Activated naive CD8-positive, alpha-beta T cell treated with anti-CD3 and anti-CD28 coated beads, Interleukin-2, amount 50 U/mL, for 24 hours (primary cell): ENCODE data around the gene DPP4.

Source experiments
- ATAC-seq: fragments of 150-1000 bp; cut with Tn5 transposase; one replicate; pipeline ENCODE4 v1.10.0; 2021
- DNase-seq: peaks from one replicate; pipeline ENCODE4 v3.0.0; 2021
- H3K27ac Mint-ChIP-seq: one replicate; pipeline ENCODE4 v1.8.0; 2021; ENCODE audit warnings: mild to moderate bottlenecking, mixed read lengths
- H3K27me3 Mint-ChIP-seq: one replicate; pipeline ENCODE4 v1.8.0; 2021; ENCODE audit warnings: mixed read lengths
- H3K36me3 Mint-ChIP-seq: one replicate; pipeline ENCODE4 v1.8.0; 2021; ENCODE audit warnings: low read depth, mixed read lengths
- H3K4me1 Mint-ChIP-seq: one replicate; pipeline ENCODE4 v1.8.0; 2021; ENCODE audit warnings: mixed read lengths
- H3K4me3 Mint-ChIP-seq: one replicate; pipeline ENCODE4 v1.8.0; 2021; ENCODE audit warnings: mild to moderate bottlenecking, moderate library complexity, mixed read lengths
- H3K9me3 Mint-ChIP-seq: one replicate; pipeline ENCODE4 v1.8.0; 2021; ENCODE audit warnings: mixed read lengths

The DPP4 gene

GRCh38 chr2:162072976-162073887 is 783 bp downstream of the DPP4 start:
- Mint-ChIP-seq H3K9me3 (peaks cover 9% of the 10 kb centered on the region), H3K4me3 (peak overlapping the region; percentile 93), H3K27me3 (no peaks in the 10 kb centered on the region), H3K27ac (peak overlapping the region; percentile 83), H3K36me3 (peaks cover 13% of the 10 kb centered on the region), H3K4me1 (peaks cover 50% of the 10 kb centered on the region)
- ATAC-seq (peak; percentile 21), DNase-seq (peak; percentile 25)

GRCh38 chr2:162072181-162072702 is 1.8 kb downstream of the DPP4 start:
- H3K27me3 Mint-ChIP-seq = no peaks in the 10 kb centered on the region
- peak overlapping the region; percentile 93 for H3K4me3 Mint-ChIP-seq
- peak overlapping the region; percentile 83 for H3K27ac Mint-ChIP-seq
- ATAC-seq (peak; percentile 70), DNase-seq (no peak)
- peaks cover 50% of the 10 kb centered on the region for H3K4me1 Mint-ChIP-seq
- H3K9me3 Mint-ChIP-seq = no peaks in the 10 kb centered on the region
- peaks cover 8% of the 10 kb centered on the region for H3K36me3 Mint-ChIP-seq

- H3K9me3 Mint-ChIP-seq = no peaks in the 10 kb centered on the region
- DNase-seq (no peak), ATAC-seq (no peak)
- H3K27me3 Mint-ChIP-seq = no peaks in the 10 kb centered on the region
- H3K4me1 Mint-ChIP-seq = peaks cover 50% of the 10 kb centered on the region
- peaks cover 5% of the 10 kb centered on the region for H3K36me3 Mint-ChIP-seq
- H3K4me3 Mint-ChIP-seq = no peak overlapping the region
- no peak overlapping the region for H3K27ac Mint-ChIP-seq
Observed at GRCh38 chr2:162071001-162071400, 3.0 kb downstream of the DPP4 start.

GRCh38 chr2:162070228-162070936 is 3.6 kb downstream of the DPP4 start:
- H3K4me3 Mint-ChIP-seq = no peak overlapping the region
- H3K36me3 Mint-ChIP-seq = peaks cover 5% of the 10 kb centered on the region
- no peak for ATAC-seq
- DNase-seq = no peak
- no peaks in the 10 kb centered on the region for H3K27me3 Mint-ChIP-seq
- H3K27ac Mint-ChIP-seq = no peak overlapping the region
- H3K4me1 Mint-ChIP-seq = peaks cover 44% of the 10 kb centered on the region
- no peaks in the 10 kb centered on the region for H3K9me3 Mint-ChIP-seq

GRCh38 chr2:162069267-162069903 is 4.6 kb downstream of the DPP4 start:
- H3K9me3 Mint-ChIP-seq = no peaks in the 10 kb centered on the region

GRCh38 chr2:162067596-162067995 is 6.4 kb downstream of the DPP4 start:
- Mint-ChIP-seq H3K27ac (no peak overlapping the region), H3K4me3 (no peak overlapping the region), H3K4me1 (peaks cover 45% of the 10 kb centered on the region), H3K36me3 (peaks cover 5% of the 10 kb centered on the region), H3K9me3 (no peaks in the 10 kb centered on the region), H3K27me3 (no peaks in the 10 kb centered on the region)
- DNase-seq (no peak), ATAC-seq (no peak)

More at GRCh38 chr2:162069267-162069903, 4.6 kb downstream of the DPP4 start:
- H3K27me3 Mint-ChIP-seq = no peaks in the 10 kb centered on the region
- H3K27ac Mint-ChIP-seq = no peak overlapping the region
- H3K36me3 Mint-ChIP-seq = peaks cover 5% of the 10 kb centered on the region
- H3K4me3 Mint-ChIP-seq = no peak overlapping the region
- DNase-seq (no peak), ATAC-seq (no peak)
- peaks cover 38% of the 10 kb centered on the region for H3K4me1 Mint-ChIP-seq

- H3K36me3 Mint-ChIP-seq = peaks cover 2% of the 10 kb centered on the region
- H3K27me3 Mint-ChIP-seq = no peaks in the 10 kb centered on the region
- H3K4me3 Mint-ChIP-seq = no peak overlapping the region
- H3K27ac Mint-ChIP-seq = no peak overlapping the region
- ATAC-seq = no peak
- peaks cover 40% of the 10 kb centered on the region for H3K4me1 Mint-ChIP-seq
- DNase-seq = no peak
- H3K9me3 Mint-ChIP-seq = no peaks in the 10 kb centered on the region
Observed at GRCh38 chr2:162065767-162066166, 8.2 kb downstream of the DPP4 start.

GRCh38 chr2:162063899-162064298 is 10.1 kb downstream of the DPP4 start:
- H3K27ac Mint-ChIP-seq = peak overlapping the region; percentile 89

GRCh38 chr2:162063281-162063680 is 10.7 kb downstream of the DPP4 start:
- no peak for DNase-seq
- H3K4me1 Mint-ChIP-seq = peaks cover 57% of the 10 kb centered on the region
- H3K4me3 Mint-ChIP-seq = peak overlapping the region; percentile 44
- H3K9me3 Mint-ChIP-seq = no peaks in the 10 kb centered on the region
- ATAC-seq = peak; percentile 38
- H3K36me3 Mint-ChIP-seq = peaks cover 1% of the 10 kb centered on the region
- peak overlapping the region; percentile 89 for H3K27ac Mint-ChIP-seq
- H3K27me3 Mint-ChIP-seq = no peaks in the 10 kb centered on the region

More at GRCh38 chr2:162063899-162064298, 10.1 kb downstream of the DPP4 start:
- Mint-ChIP-seq H3K27me3 (no peaks in the 10 kb centered on the region), H3K36me3 (peaks cover 1% of the 10 kb centered on the region), H3K9me3 (no peaks in the 10 kb centered on the region), H3K4me1 (peaks cover 51% of the 10 kb centered on the region), H3K4me3 (peak overlapping the region; percentile 44)
- DNase-seq = no peak
- no peak for ATAC-seq

GRCh38 chr2:162062559-162062958 is 11.5 kb downstream of the DPP4 start:
- H3K27ac Mint-ChIP-seq = peak overlapping the region; percentile 89
- peaks cover 2% of the 10 kb centered on the region for H3K9me3 Mint-ChIP-seq
- H3K4me3 Mint-ChIP-seq = peak overlapping the region; percentile 44
- no peaks in the 10 kb centered on the region for H3K27me3 Mint-ChIP-seq
- DNase-seq = no peak
- ATAC-seq = peak; percentile 9
- H3K36me3 Mint-ChIP-seq = peaks cover 4% of the 10 kb centered on the region
- H3K4me1 Mint-ChIP-seq = peaks cover 64% of the 10 kb centered on the region

GRCh38 chr2:162061021-162061420 is 13.0 kb downstream of the DPP4 start:
- no peak overlapping the region for H3K4me3 Mint-ChIP-seq
- H3K36me3 Mint-ChIP-seq = peaks cover 10% of the 10 kb centered on the region
- H3K27me3 Mint-ChIP-seq = no peaks in the 10 kb centered on the region
- DNase-seq = no peak
- no peak for ATAC-seq
- H3K9me3 Mint-ChIP-seq = peaks cover 5% of the 10 kb centered on the region
- H3K27ac Mint-ChIP-seq = peak overlapping the region; percentile 48
- H3K4me1 Mint-ChIP-seq = peaks cover 80% of the 10 kb centered on the region

GRCh38 chr2:162060532-162060931 is 13.5 kb downstream of the DPP4 start:
- Mint-ChIP-seq H3K27ac (peak overlapping the region; percentile 28), H3K4me1 (peaks cover 85% of the 10 kb centered on the region), H3K27me3 (no peaks in the 10 kb centered on the region), H3K36me3 (peaks cover 14% of the 10 kb centered on the region), H3K4me3 (no peak overlapping the region), H3K9me3 (peaks cover 5% of the 10 kb centered on the region)
- ATAC-seq = no peak
- no peak for DNase-seq

GRCh38 chr2:162058973-162059668 is 14.9 kb downstream of the DPP4 start:
- no peak for DNase-seq
- peak overlapping the region; percentile 44 for H3K4me3 Mint-ChIP-seq
- peak overlapping the region; percentile 84 for H3K27ac Mint-ChIP-seq
- H3K27me3 Mint-ChIP-seq = no peaks in the 10 kb centered on the region
- peaks cover 14% of the 10 kb centered on the region for H3K36me3 Mint-ChIP-seq
- H3K9me3 Mint-ChIP-seq = peaks cover 5% of the 10 kb centered on the region
- ATAC-seq = peak; percentile 79
- H3K4me1 Mint-ChIP-seq = peaks cover 87% of the 10 kb centered on the region

GRCh38 chr2:162057426-162057825 is 16.6 kb downstream of the DPP4 start:
- Mint-ChIP-seq H3K9me3 (peaks cover 5% of the 10 kb centered on the region), H3K4me1 (peaks cover 70% of the 10 kb centered on the region), H3K36me3 (peaks cover 14% of the 10 kb centered on the region), H3K27me3 (no peaks in the 10 kb centered on the region), H3K27ac (peak overlapping the region; percentile 84), H3K4me3 (peak overlapping the region; percentile 2)
- no peak for ATAC-seq
- no peak for DNase-seq
